ENCODE data around the gene PGLYRP2.

DNA sequence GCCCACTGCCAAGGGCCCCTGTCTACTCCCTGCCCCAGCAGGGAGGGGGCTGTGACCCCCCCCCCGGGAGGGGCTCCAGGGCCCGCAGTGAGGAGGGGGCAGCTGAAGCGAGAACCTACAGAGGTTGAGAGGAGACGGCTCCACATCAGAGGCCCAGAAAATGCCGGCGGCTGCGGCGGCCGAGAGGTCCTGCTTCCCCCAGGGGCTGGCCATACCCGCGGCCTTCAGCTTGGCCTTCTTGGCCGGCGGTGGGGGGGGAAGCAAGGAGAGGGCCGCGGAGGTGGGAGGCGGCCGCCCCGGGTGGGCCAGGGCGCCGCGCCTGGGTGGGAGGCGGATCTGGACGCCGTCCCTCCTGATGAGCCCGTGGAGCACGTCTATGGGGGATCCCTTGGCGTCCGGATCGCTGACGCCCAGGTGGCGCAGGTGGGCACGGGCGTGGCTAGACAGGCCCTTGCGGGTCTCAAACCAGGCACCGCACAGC lies 51.3 kb downstream of the PGLYRP2 start:
- TF ChIP-seq, protein P1, sequence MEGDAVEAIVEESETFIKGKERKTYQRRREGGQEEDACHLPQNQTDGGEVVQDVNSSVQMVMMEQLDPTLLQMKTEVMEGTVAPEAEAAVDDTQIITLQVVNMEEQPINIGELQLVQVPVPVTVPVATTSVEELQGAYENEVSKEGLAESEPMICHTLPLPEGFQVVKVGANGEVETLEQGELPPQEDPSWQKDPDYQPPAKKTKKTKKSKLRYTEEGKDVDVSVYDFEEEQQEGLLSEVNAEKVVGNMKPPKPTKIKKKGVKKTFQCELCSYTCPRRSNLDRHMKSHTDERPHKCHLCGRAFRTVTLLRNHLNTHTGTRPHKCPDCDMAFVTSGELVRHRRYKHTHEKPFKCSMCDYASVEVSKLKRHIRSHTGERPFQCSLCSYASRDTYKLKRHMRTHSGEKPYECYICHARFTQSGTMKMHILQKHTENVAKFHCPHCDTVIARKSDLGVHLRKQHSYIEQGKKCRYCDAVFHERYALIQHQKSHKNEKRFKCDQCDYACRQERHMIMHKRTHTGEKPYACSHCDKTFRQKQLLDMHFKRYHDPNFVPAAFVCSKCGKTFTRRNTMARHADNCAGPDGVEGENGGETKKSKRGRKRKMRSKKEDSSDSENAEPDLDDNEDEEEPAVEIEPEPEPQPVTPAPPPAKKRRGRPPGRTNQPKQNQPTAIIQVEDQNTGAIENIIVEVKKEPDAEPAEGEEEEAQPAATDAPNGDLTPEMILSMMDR (IDR thresholded peaks at IDR 0.05): no peak
- TF ChIP-seq POLR2A (IDR thresholded peaks at IDR 0.05) (no peak), EP300 (IDR thresholded peaks at IDR 0.05) (no peak)
